ENCODE measurements around the gene JAM3.

JAM3 gene

DNA sequence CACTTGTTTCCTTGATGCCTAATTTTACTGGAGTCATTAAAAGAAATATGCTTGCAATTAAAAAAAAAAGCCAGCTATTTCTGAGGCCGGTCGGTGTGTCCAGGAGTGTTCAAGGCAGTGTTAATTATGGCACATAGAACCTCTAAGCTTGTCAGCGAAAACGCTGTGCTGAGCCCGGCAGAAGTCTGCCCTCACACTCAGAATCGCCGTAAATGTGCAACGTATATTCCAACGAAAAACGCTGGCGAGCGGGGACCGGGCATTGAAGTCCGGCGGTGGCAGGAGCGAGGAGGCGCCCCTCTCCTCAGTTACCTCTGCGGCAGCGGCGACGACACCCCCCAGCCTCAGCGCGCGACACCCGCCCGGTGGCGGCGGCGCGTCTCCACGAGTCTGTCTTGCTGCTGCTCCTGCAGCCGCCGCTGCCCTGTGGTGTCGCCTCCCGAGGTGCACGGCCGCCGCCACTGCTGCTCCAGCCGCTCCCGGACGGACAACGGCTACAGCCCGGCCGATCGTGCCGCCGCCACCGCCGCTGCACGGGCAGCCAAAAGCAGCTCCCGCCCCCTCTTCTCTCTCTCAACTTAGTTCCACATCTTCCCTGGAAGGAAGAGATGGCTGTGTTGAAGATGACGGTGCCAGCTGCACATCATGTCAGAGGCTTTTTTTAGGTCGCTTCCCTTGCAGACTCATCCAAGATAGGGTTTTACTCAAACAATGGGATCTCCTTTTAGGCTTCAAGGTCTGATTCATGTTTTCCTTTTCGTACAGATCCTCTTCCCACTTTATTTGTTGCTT lies 56.0 kb downstream of the JAM3 start:
- ChIA-PET CTCF (no interaction called here), POLR2A (no interaction called here)
- no peak for DNase-seq (ENCODE audit: extremely low spot score)

DNA sequence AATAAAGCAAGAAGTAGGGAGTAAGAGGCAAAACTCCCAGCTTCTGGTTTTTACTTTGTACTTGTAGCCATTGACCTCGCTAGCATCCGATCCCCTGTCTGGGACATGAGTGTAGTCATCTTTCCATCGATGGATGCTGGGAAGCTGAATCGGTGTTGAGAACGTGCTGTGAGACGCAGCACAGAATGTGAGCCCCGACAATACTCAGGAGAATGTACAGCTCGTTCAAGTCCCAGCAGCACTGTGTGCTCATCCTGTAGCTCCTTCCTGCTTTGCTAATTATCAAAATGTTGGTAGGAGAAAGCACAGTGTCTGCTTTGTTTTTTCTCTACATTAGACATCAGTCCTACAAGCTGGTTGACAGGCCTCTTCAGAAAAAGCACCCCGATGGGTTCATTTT lies 56.6 kb downstream of the JAM3 start:
- no peak for DNase-seq (ENCODE audit: extremely low spot score)
- ChIA-PET POLR2A (no interaction called here), CTCF (no interaction called here)
- no peak for TF ChIP-seq SP1 (IDR thresholded peaks at IDR 0.05)
- no peak for TF ChIP-seq FOXA1 (IDR thresholded peaks at IDR 0.05)
- no peak for TF ChIP-seq FOXK2 (IDR thresholded peaks at IDR 0.05)
- no peak for TF ChIP-seq ARNT (IDR thresholded peaks at IDR 0.05)
- TF ChIP-seq ZNF384 (IDR thresholded peaks at IDR 0.05): no peak
- TF ChIP-seq NFRKB (IDR thresholded peaks at IDR 0.05): no peak

More for the DNA sequence above, 56.0 kb downstream of the JAM3 start:
- TF ChIP-seq FOXK2 (IDR thresholded peaks at IDR 0.05) (no peak), ELF4 (IDR thresholded peaks at IDR 0.05) (no peak), ARNT (IDR thresholded peaks at IDR 0.05) (no peak), FOXM1 (IDR thresholded peaks at IDR 0.05; ENCODE audit: borderline replicate concordance) (no peak), SP1 (IDR thresholded peaks at IDR 0.05) (no peak), NFRKB (IDR thresholded peaks at IDR 0.05) (no peak), HDGF (IDR thresholded peaks at IDR 0.05; ENCODE audit: borderline replicate concordance) (no peak), LEF1 (IDR thresholded peaks at IDR 0.05; ENCODE audit: borderline replicate concordance) (no peak), TARDBP (IDR thresholded peaks at IDR 0.05) (no peak), ZNF384 (IDR thresholded peaks at IDR 0.05) (no peak), BHLHE40 (IDR thresholded peaks at IDR 0.05; ENCODE audit: borderline replicate concordance) (no peak), L3MBTL2 (conservative IDR thresholded peaks at IDR 0.05) (no peak), CTBP1 (IDR thresholded peaks at IDR 0.05; ENCODE audit: borderline replicate concordance) (no peak)
- TF ChIP-seq, protein P1, sequence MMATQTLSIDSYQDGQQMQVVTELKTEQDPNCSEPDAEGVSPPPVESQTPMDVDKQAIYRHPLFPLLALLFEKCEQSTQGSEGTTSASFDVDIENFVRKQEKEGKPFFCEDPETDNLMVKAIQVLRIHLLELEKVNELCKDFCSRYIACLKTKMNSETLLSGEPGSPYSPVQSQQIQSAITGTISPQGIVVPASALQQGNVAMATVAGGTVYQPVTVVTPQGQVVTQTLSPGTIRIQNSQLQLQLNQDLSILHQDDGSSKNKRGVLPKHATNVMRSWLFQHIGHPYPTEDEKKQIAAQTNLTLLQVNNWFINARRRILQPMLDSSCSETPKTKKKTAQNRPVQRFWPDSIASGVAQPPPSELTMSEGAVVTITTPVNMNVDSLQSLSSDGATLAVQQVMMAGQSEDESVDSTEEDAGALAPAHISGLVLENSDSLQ (IDR thresholded peaks at IDR 0.05): no peak

DNA sequence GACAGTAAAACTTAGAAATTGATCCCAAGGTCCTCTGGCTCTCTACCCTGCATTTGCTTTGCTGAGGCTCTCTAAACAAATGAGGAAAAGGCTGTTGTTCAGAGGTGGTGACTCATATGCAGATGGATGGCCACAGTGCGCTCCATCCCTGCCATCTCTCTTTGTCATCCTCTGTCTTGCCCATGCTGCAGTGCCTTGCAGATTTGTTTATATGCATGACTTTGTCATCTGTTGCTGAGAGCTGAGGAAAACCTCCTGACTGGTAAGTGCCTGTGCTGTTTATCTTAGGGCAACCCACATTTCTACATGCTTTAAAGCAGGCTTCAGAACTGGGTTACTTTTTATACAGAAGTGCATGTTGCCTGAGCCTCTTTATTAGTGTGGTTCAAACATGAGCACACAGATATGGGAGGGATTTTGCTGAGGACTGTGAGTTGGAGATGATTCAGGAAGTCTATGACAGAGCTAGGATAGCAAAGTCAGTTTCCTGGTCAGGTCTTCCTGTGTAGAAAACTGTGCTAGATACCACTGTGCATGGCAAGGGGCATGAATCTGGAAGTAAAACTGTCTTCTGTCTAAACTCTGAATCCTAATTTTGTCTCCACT lies 57.4 kb downstream of the JAM3 start:
- CTCF ChIA-PET: no interaction called here
- no peak for DNase-seq (ENCODE audit: extremely low spot score)
- TF ChIP-seq SP1 (IDR thresholded peaks at IDR 0.05) (no peak), ELF4 (IDR thresholded peaks at IDR 0.05) (no peak), SUZ12 (IDR thresholded peaks at IDR 0.05) (no peak), CTBP1 (IDR thresholded peaks at IDR 0.05; ENCODE audit: borderline replicate concordance) (no peak), NFRKB (IDR thresholded peaks at IDR 0.05) (no peak), HDGF (IDR thresholded peaks at IDR 0.05; ENCODE audit: borderline replicate concordance) (no peak), FOXM1 (IDR thresholded peaks at IDR 0.05; ENCODE audit: borderline replicate concordance) (no peak), BHLHE40 (IDR thresholded peaks at IDR 0.05; ENCODE audit: borderline replicate concordance) (no peak), ZNF384 (IDR thresholded peaks at IDR 0.05) (no peak)
- TF ChIP-seq, protein P1 (IDR thresholded peaks at IDR 0.05): no peak
- POLR2A ChIA-PET: no interaction called here

DNA sequence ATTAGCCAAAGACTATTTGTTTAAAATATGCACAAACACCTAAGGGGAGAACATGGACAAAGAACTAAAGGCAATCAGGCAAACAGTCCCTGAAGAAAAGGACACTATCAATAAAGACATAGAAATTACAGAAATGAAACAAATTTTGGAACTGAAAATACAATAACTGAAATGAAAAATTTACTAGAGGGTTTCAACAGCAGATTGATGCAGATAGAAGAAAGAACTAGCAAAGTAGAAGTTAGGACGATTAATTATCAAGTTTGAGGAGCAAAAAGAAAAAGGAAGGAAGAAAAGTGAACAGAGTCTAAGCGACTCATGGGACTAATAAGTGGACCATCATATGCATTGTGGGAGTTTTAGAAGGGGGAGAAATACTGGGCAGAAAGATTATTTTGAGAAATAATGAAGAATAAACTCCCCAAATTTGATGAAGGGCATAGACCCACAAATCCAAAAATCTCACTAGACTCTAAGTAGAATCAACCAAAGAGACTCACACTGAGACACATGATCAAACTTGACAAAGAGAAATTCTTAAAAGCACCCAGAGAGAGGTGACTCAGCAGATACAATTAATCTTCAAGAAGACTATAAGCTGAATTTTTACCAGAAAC lies 62.9 kb downstream of the JAM3 start:
- POLR2A ChIA-PET: no interaction called here
- DNase-seq (ENCODE audit: extremely low spot score): no peak
- TF ChIP-seq NFRKB (IDR thresholded peaks at IDR 0.05): no peak
- TF ChIP-seq FOXM1 (IDR thresholded peaks at IDR 0.05; ENCODE audit: borderline replicate concordance): no peak
- TF ChIP-seq TARDBP (IDR thresholded peaks at IDR 0.05): no peak
- no peak for TF ChIP-seq ELF4 (IDR thresholded peaks at IDR 0.05)
- TF ChIP-seq ZNF384 (IDR thresholded peaks at IDR 0.05): no peak
- TF ChIP-seq CTBP1 (IDR thresholded peaks at IDR 0.05; ENCODE audit: borderline replicate concordance): no peak
- TF ChIP-seq LEF1 (IDR thresholded peaks at IDR 0.05; ENCODE audit: borderline replicate concordance): no peak
- no peak for TF ChIP-seq HDGF (IDR thresholded peaks at IDR 0.05; ENCODE audit: borderline replicate concordance)
- no peak for TF ChIP-seq FOXA1 (IDR thresholded peaks at IDR 0.05)
- CTCF ChIA-PET: no interaction called here

DNA sequence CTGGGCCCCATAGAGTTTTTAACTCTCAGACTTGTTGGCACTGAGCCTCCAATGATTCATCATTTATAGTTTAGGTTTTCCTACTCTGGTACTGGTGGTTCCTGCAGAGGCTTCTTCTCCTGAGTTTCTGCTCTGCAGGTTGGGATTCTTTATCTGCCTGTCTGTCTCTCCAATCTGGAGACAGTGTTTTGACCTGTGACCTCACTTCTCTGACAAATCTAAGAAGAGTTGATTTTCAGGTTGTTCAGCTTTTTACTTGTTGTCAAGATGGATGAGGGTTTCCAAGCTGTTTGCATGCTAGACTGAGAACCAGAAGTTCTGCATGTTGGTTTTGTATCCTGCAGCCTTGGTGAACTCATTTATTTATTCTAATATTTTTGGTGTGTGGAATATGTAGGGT lies 63.9 kb downstream of the JAM3 start:
- ChIA-PET CTCF (no interaction called here), POLR2A (no interaction called here)
- TF ChIP-seq BHLHE40 (IDR thresholded peaks at IDR 0.05; ENCODE audit: borderline replicate concordance) (no peak), TARDBP (IDR thresholded peaks at IDR 0.05) (no peak), ARNT (IDR thresholded peaks at IDR 0.05) (no peak), L3MBTL2 (conservative IDR thresholded peaks at IDR 0.05) (no peak), CTBP1 (IDR thresholded peaks at IDR 0.05; ENCODE audit: borderline replicate concordance) (no peak), LEF1 (IDR thresholded peaks at IDR 0.05; ENCODE audit: borderline replicate concordance) (no peak), SUZ12 (IDR thresholded peaks at IDR 0.05) (no peak), ZNF384 (IDR thresholded peaks at IDR 0.05) (no peak)
- TF ChIP-seq, protein P1 (IDR thresholded peaks at IDR 0.05): no peak
- no peak for DNase-seq (ENCODE audit: extremely low spot score)

DNA sequence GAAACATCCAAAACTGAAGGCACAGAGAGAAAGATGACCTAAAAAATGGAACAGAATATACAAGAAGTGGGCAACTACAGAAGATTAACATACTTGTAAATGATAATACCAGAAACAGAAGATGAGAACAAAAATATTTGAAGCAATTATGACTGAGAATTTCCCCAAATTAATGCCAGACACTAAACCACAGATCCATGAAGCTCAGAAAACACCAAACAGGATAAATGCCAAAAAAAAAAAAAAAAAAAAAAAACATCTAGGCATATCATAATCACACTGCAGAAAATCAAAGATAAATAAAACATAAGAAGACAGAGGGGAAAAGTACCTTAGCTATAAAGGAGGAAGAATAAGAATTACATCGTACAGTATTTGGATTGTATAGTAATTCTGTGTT lies 65.3 kb downstream of the JAM3 start:
- TF ChIP-seq CTBP1 (IDR thresholded peaks at IDR 0.05; ENCODE audit: borderline replicate concordance) (no peak), SUZ12 (IDR thresholded peaks at IDR 0.05) (no peak), LEF1 (IDR thresholded peaks at IDR 0.05; ENCODE audit: borderline replicate concordance) (no peak), SP1 (IDR thresholded peaks at IDR 0.05) (no peak), BHLHE40 (IDR thresholded peaks at IDR 0.05; ENCODE audit: borderline replicate concordance) (no peak), HDGF (IDR thresholded peaks at IDR 0.05; ENCODE audit: borderline replicate concordance) (no peak), FOXM1 (IDR thresholded peaks at IDR 0.05; ENCODE audit: borderline replicate concordance) (no peak), ZNF384 (IDR thresholded peaks at IDR 0.05) (no peak), ELF4 (IDR thresholded peaks at IDR 0.05) (no peak), FOXK2 (IDR thresholded peaks at IDR 0.05) (no peak), ARNT (IDR thresholded peaks at IDR 0.05) (no peak)
- ChIA-PET POLR2A (no interaction called here), CTCF (interaction anchor here (3.1 kb wide), 1 partner anchor 84 kb away, joined by 8 read pairs; no protein-coding TSS in a partner anchor)
- no peak for DNase-seq (ENCODE audit: extremely low spot score)
